ENCODE data around the gene CALCA. TPM values are rescaled to one million over a fixed set of nuclear protein-coding genes. Genes with fewer than 3 reads are reported as not detected.
"Not testable (repeated sequence)": the region's sequence is repeated elsewhere in the genome, so short reads cannot be mapped to it uniquely, and the experiment has no call there.

Gene CALCA
- not detected for total RNA-seq (ENCODE audit: unreplicated experiment)
- long read RNA-seq = 0 reads

DNA sequence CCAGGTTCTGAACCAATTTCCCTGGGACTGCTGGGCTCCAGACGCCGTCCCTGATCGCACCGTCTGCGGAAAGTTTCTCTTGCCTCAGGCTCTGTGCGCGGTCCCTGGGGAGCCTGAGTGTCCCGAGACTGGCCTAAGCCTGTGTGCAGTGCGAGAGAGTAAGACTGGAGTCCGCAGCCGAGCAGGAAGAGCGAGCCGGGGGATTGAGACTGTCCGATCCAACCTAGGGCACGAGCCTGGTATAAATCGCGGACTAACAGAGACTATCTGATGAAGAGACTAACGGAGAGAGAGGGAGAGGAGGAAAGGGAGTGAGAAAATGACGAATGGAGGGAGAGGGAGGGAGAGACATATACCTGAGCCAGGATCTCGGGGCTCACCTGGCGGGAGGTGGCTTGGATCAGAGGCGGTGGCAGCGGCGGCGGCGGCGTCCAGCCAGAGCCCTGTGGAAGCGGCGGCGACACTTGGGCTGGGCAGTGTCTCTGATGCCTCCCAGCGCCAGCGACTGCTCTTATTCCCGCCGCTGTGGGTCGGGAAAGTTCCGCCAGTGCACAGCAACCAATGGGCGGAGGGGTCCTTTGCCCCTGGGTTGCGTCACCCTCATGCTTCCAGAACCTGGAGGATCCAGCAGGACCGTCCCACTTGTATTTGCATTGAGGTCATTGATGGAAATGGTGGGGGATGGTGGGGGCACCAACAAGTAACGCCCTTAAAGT is at the start of gene CALCA:
Gene CALCA (minus strand): TSS at position 487 of the 716 bp plus-strand sequence. CDS start 1,159 bp downstream, outside the sequence.
- no peaks in the 10 kb centered on the region for H3K36me3 Mint-ChIP-seq (ENCODE audit: low read depth, unreplicated experiment)
- H3K27me3 Mint-ChIP-seq (ENCODE audit: unreplicated experiment) = peaks cover 24% of the 10 kb centered on the region
- H3K27ac Mint-ChIP-seq (ENCODE audit: unreplicated experiment) = no peak within 1 kb of the TSS
- DNase-seq (ENCODE audit: low spot score) = no peak
- H3K4me3 Mint-ChIP-seq (ENCODE audit: unreplicated experiment) = peak within 1 kb of the TSS; percentile 67
- TF ChIP-seq CTCF (IDR thresholded peaks at IDR 0.05; ENCODE audit: unreplicated experiment) = no peak
- peaks cover 29% of the 10 kb centered on the region for H3K4me1 Mint-ChIP-seq (ENCODE audit: unreplicated experiment)
- H3K9me3 Mint-ChIP-seq (ENCODE audit: unreplicated experiment) = no peaks in the 10 kb centered on the region

- H3K27ac Mint-ChIP-seq (ENCODE audit: unreplicated experiment) = no peak overlapping the region
- no peak for DNase-seq (ENCODE audit: low spot score)
- no peaks in the 10 kb centered on the region for H3K4me1 Mint-ChIP-seq (ENCODE audit: unreplicated experiment)
- no peak overlapping the region for H3K4me3 Mint-ChIP-seq (ENCODE audit: unreplicated experiment)
- no peaks in the 10 kb centered on the region for H3K9me3 Mint-ChIP-seq (ENCODE audit: unreplicated experiment)
- no peak for TF ChIP-seq CTCF (IDR thresholded peaks at IDR 0.05; ENCODE audit: unreplicated experiment)
- no peaks in the 10 kb centered on the region for H3K27me3 Mint-ChIP-seq (ENCODE audit: unreplicated experiment)
- H3K36me3 Mint-ChIP-seq (ENCODE audit: low read depth, unreplicated experiment) = no peaks in the 10 kb centered on the region
Measured at GRCh38 chr11:15016200-15016599, 44.0 kb upstream of the CALCA start.

- no peak for TF ChIP-seq CTCF (IDR thresholded peaks at IDR 0.05; ENCODE audit: unreplicated experiment)
- H3K4me1 Mint-ChIP-seq (ENCODE audit: unreplicated experiment) = no peaks in the 10 kb centered on the region
- H3K27me3 Mint-ChIP-seq (ENCODE audit: unreplicated experiment) = no peaks in the 10 kb centered on the region
- no peak for DNase-seq (ENCODE audit: low spot score)
- no peaks in the 10 kb centered on the region for H3K36me3 Mint-ChIP-seq (ENCODE audit: low read depth, unreplicated experiment)
- no peak overlapping the region for H3K27ac Mint-ChIP-seq (ENCODE audit: unreplicated experiment)
- no peaks in the 10 kb centered on the region for H3K9me3 Mint-ChIP-seq (ENCODE audit: unreplicated experiment)
- no peak overlapping the region for H3K4me3 Mint-ChIP-seq (ENCODE audit: unreplicated experiment)
Measured at GRCh38 chr11:15011776-15012345, 39.7 kb upstream of the CALCA start.

DNA sequence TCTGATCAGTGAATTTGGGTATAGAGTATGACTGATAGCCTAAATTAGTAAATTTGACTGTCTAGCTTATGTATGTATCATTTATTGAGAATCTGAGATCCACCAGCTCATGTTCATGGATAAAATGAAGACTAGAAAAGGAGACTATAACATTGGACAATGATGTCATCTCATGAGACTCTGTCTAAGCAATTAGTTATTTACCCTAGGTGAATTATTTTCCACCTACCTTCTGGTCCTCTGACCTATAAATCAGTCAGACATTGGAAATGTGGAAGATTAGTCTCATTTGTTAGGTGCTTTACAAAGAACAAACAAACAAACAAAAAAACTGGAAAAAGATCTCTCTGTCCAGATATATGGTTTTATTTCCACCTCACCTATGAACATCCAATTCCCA is 38.7 kb upstream of the CALCA start:
- no peak overlapping the region for H3K4me3 Mint-ChIP-seq (ENCODE audit: unreplicated experiment)
- H3K4me1 Mint-ChIP-seq (ENCODE audit: unreplicated experiment) = no peaks in the 10 kb centered on the region
- H3K9me3 Mint-ChIP-seq (ENCODE audit: unreplicated experiment) = no peaks in the 10 kb centered on the region
- no peaks in the 10 kb centered on the region for H3K36me3 Mint-ChIP-seq (ENCODE audit: low read depth, unreplicated experiment)
- no peak overlapping the region for H3K27ac Mint-ChIP-seq (ENCODE audit: unreplicated experiment)
- no peak for TF ChIP-seq CTCF (IDR thresholded peaks at IDR 0.05; ENCODE audit: unreplicated experiment)
- no peaks in the 10 kb centered on the region for H3K27me3 Mint-ChIP-seq (ENCODE audit: unreplicated experiment)
- DNase-seq (ENCODE audit: low spot score) = no peak

DNA sequence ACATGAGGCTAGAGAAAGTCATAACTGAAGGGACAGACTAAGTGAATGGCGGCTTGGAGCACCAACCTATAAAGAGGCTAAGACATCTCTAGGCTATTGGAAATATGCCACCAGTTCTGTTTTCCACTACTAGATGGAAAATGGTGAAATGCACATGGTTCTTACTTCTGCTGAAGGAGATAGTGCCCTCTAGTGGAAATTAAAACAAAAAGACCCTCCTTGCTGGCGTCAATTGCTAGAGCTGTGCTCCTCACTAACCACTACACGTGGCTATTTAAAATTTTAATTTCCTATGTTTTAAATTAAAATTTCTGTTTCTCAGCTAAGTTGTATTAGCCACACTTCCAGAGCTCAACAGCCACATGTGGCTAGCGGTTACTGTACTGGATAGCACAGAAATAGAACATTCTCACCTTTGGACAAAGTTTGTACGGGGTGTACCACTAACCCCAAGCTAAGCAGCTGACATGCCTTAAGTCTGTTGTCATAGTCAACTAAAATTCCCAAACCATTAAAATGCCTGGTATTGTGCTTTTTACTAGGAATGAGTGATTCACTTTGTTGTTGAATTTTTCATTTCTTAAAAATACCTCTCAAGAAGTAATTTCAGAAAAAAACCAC is 34.1 kb upstream of the CALCA start:
- Mint-ChIP-seq H3K4me1 (ENCODE audit: unreplicated experiment) (no peaks in the 10 kb centered on the region), H3K27me3 (ENCODE audit: unreplicated experiment) (no peaks in the 10 kb centered on the region), H3K9me3 (ENCODE audit: unreplicated experiment) (no peaks in the 10 kb centered on the region), H3K27ac (ENCODE audit: unreplicated experiment) (no peak overlapping the region), H3K36me3 (ENCODE audit: low read depth, unreplicated experiment) (no peaks in the 10 kb centered on the region), H3K4me3 (ENCODE audit: unreplicated experiment) (no peak overlapping the region)
- DNase-seq (ENCODE audit: low spot score) = no peak
- peak; percentile 68 for TF ChIP-seq CTCF (IDR thresholded peaks at IDR 0.05; ENCODE audit: unreplicated experiment)

DNA sequence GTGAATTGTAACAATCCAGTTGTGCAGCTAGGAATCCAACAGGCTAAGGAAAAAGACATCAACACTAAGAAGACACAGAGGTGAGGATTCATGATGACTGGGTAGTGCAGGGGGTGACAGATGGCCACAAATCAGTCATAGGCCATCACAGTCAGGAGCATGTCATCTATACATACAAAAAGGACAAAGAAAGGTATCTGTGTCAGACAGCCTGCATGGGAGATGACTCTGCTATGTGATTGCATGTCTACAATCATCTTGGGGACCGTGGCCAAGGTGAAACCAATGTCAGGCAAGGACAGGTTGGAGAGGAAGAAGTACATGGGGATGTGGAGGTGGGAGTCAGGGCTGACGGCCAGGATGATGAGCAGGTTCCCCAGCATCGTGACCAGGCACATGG is 16.0 kb upstream of the CALCA start:
- H3K27ac Mint-ChIP-seq (ENCODE audit: unreplicated experiment); DNase-seq (ENCODE audit: low spot score); H3K4me1 Mint-ChIP-seq (ENCODE audit: unreplicated experiment); H3K36me3 Mint-ChIP-seq (ENCODE audit: low read depth, unreplicated experiment); H3K4me3 Mint-ChIP-seq (ENCODE audit: unreplicated experiment); H3K9me3 Mint-ChIP-seq (ENCODE audit: unreplicated experiment); H3K27me3 Mint-ChIP-seq (ENCODE audit: unreplicated experiment): not testable (repeated sequence)

Measured in endothelial cell (in vitro differentiated cells).